K562 (cell line): ENCODE data around the gene ANO2. TPM values are rescaled to one million over a fixed set of nuclear protein-coding genes. Genes with fewer than 3 reads are reported as not detected.

ENCODE experiments used
- ATAC-seq: fragments of 200-7000 bp; cut with Tn5 transposase; 3 replicates; pipeline ENCODE4 v1.9.1; 2020; ENCODE audit warnings: moderate library complexity
- BruUV-seq: library from RNA; stranded (reverse); fragments of 400-500 nt; replicated peaks from 2 replicates; lab custom pipeline; 2021; lab: Mats Ljungman, UMichigan
- CTCF ChIA-PET: fragments of 300-600 bp; formaldehyde crosslinking; extraction: SDS; loops from one replicate; lab custom pipeline; 2021; ENCODE audit warnings: low intra/inter-chr PET ratio; lab: Yijun Ruan, JAX
- POLR2A ChIA-PET: fragments of 300-600, 350-650 bp; sonication (Branson Sonifier 250); formaldehyde crosslinking; extraction: SDS; loops from one replicate; lab custom pipeline; 2021; ENCODE audit warnings: antibody characterized with exemption, inconsistent platforms; lab: Yijun Ruan, JAX
- DNase-seq, 4 experiments: peaks; one replicate each; pipeline versions ENCODE4 v3.0.0 to v3.0.0-alpha.2; 2011 to 2018; ENCODE audit warnings: low spot score in 3 of 4, mixed read lengths in 3 of 4; ENCODE audit errors: extremely low read depth in 1 of 4
- FAIRE-seq: peaks from 2 replicates; lab custom pipeline; 2011; peaks lifted over from hg19 to GRCh38; lab: Jason Lieb, UNC
- H2AFZ ChIP-seq: 2 replicates; pipeline ENCODE4 v1.6.0; 2011; ENCODE audit warnings: low read depth, low read length, control low read depth, inconsistent platforms
- H3K27ac ChIP-seq: fragments of 200-600 bp; 3 replicates; pipeline ENCODE4 v1.8.0; 2011; ENCODE audit warnings: low read depth, mild to moderate bottlenecking, control low read depth, inconsistent platforms, low read length, moderate library complexity, mixed read lengths; ENCODE audit errors: extremely low read depth
- H3K27me3 ChIP-seq, 2 experiments: fragments of 300-600 bp in 1 of 2; 2 replicates in 1 of 2; 3 replicates in 1 of 2; pipeline versions ENCODE4 v1.6.0 to v1.8.0; 2011; ENCODE audit warnings: inconsistent platforms in 2 of 2, low read length in 2 of 2, mild to moderate bottlenecking in 1 of 2, mixed read lengths in 1 of 2, moderate library complexity in 1 of 2; ENCODE audit not compliant: control insufficient read depth in 2 of 2, insufficient read depth in 2 of 2
- H3K36me3 ChIP-seq: fragments of 300-600 bp; 3 replicates; pipeline ENCODE4 v1.8.0; 2011; ENCODE audit warnings: mild to moderate bottlenecking, low read length, inconsistent platforms; ENCODE audit not compliant: control insufficient read depth, insufficient read depth
- H3K4me1 ChIP-seq, 2 experiments: fragments of 200-600 bp in 1 of 2; replicated peaks in 1 of 2; 2 replicates in 1 of 2; 3 replicates in 1 of 2; pipeline versions ENCODE4 v1.5.1 to v1.8.0; 2011; ENCODE audit warnings: inconsistent platforms in 2 of 2, low read length in 2 of 2, mild to moderate bottlenecking in 1 of 2, mixed read lengths in 1 of 2, moderate library complexity in 1 of 2; ENCODE audit not compliant: control insufficient read depth in 2 of 2, insufficient read depth in 2 of 2
- H3K4me2 ChIP-seq: 2 replicates; pipeline ENCODE4 v1.6.1; 2011; ENCODE audit warnings: low read length, control low read depth, inconsistent platforms, mixed read lengths; ENCODE audit not compliant: insufficient read depth
- H3K4me3 ChIP-seq: fragments of 200-600 bp; sonication (generic), shearing (Covaris generic); 2 replicates; pipeline ENCODE4 v1.5.1; 2016; ENCODE audit warnings: control low read depth, inconsistent platforms
- H3K79me2 ChIP-seq: fragments of 200-600 bp; 3 replicates; pipeline ENCODE4 v1.8.0; 2011; ENCODE audit warnings: low read length, inconsistent platforms; ENCODE audit not compliant: control insufficient read depth, insufficient read depth
- H3K9ac ChIP-seq, 2 experiments: 2 replicates each; pipeline versions ENCODE4 v1.6.0 to v1.6.1; 2011; ENCODE audit warnings: low read depth in 2 of 2, low read length in 2 of 2, control low read depth in 1 of 2, inconsistent platforms in 1 of 2, mild to moderate bottlenecking in 1 of 2, mixed read lengths in 1 of 2; ENCODE audit not compliant: insufficient read depth in 1 of 2
- H3K9me1 ChIP-seq: one replicate; pipeline ENCODE4 v1.6.0; 2011; ENCODE audit warnings: inconsistent platforms, mild to moderate bottlenecking, low read length, moderate library complexity; ENCODE audit not compliant: control insufficient read depth, insufficient read depth
- H3K9me3 ChIP-seq: replicated peaks from 2 replicates; pipeline ENCODE4 v1.5.1; 2011; ENCODE audit warnings: low read depth, low read length, inconsistent platforms; ENCODE audit not compliant: control insufficient read depth, insufficient read depth
- H4K20me1 ChIP-seq: replicated peaks from 2 replicates; pipeline ENCODE4 v1.6.1; 2011; ENCODE audit warnings: low read length, inconsistent platforms, mixed read lengths; ENCODE audit not compliant: control insufficient read depth, insufficient read depth
- ARID2 ChIP-seq: fragments of 450-650 bp; IDR thresholded peaks from 2 replicates; pipeline ENCODE4 v1.6.1; 2017; ENCODE audit warnings: antibody characterized with exemption, mild to moderate bottlenecking
- BACH1 ChIP-seq: fragments of 200-800 bp; sonication (Bioruptor generic); IDR thresholded peaks from 2 replicates; pipeline ENCODE4 v1.6.1; 2016; ENCODE audit warnings: missing genetic modification characterization, missing compliant biosample characterization
- E2F3 ChIP-seq: fragments of 250-450 bp; sonication (Bioruptor Pico); IDR thresholded peaks from 2 replicates; pipeline ENCODE4 v1.4.0; 2020; ENCODE audit warnings: mild to moderate bottlenecking
- RAD51 ChIP-seq: fragments of 450-650 bp; IDR thresholded peaks from 2 replicates; pipeline ENCODE4 v1.7.1; 2016; ENCODE audit warnings: low read depth, mild to moderate bottlenecking, borderline replicate concordance
- SREBF1 ChIP-seq: fragments of 150-350 bp; IDR thresholded peaks from 2 replicates; pipeline ENCODE4 v1.6.1; 2014; ENCODE audit warnings: antibody characterized with exemption, low read depth, low read length, borderline replicate concordance
- TEAD2 ChIP-seq: fragments of 450-650 bp; IDR thresholded peaks from 2 replicates; pipeline ENCODE4 v1.6.1; 2016; ENCODE audit warnings: missing genetic modification characterization, control low read depth, missing compliant biosample characterization
- ZMIZ1 ChIP-seq, 2 experiments: fragments of 150-350 bp in 1 of 2; IDR thresholded peaks; 2 replicates each; pipeline ENCODE4 v1.6.1; 2012 to 2016; ENCODE audit warnings: low read depth in 2 of 2, low read length in 2 of 2, mild to moderate bottlenecking in 1 of 2, moderate library complexity in 1 of 2
- WGBS: fragments of 100-300 bp; shearing (Covaris generic); methylation state at CpG from one replicate; pipeline ENCODE4 v1.1.6; 2016; ENCODE audit warnings: low coverage, mixed read lengths; ENCODE audit not compliant: insufficient coverage; ENCODE audit errors: missing lambda C conversion rate; 5-methylcytosine and 5-hydroxymethylcytosine counted together
- in situ Hi-C: fragments of 300-500 bp; cut with MboI; formaldehyde crosslinking; loops from 4 replicates; pipeline ENCODE4 v1.15.0; 2018; ENCODE audit warnings: inconsistent platforms, mixed read lengths
- intact Hi-C: fragments of 100-400 bp; cut with micrococcal nuclease; formaldehyde crosslinking; loops from 2 replicates; pipeline ENCODE4 v1.14.2; 2022
- polyA plus RNA-seq, 8 experiments: library from polyadenylated mRNA; depleted of rRNA in 4 of 8; stranded (reverse) in 5 of 8; unstranded in 3 of 8; fragments of >200 nt; fragmentation: Nextera tagmentation in 2 of 8; fragmentation: Illumina TruSeq in 1 of 8; extraction: Ambion mirVana in 2 of 8; extraction: Trizol in 1 of 8; gene quantifications; 2 replicates each; pipeline versions ENCODE4 v1.2.1 to v1.2.3, GENCODE V29; 2011 to 2014; ENCODE audit warnings: inconsistent platforms in 1 of 8, missing spikeins in 1 of 8
- total RNA-seq, 7 experiments: library from RNA; depleted of rRNA in 6 of 7; stranded (reverse); fragments of >200 nt in 6 of 7; fragmentation: Illumina TruSeq in 2 of 7; extraction: Trizol in 2 of 7; gene quantifications; 2 replicates each; pipeline versions ENCODE4 v1.2.1 to v1.2.3, GENCODE V29; 2011 to 2021; ENCODE audit warnings: low replicate concordance in 1 of 7

Gene ANO2
- total and polyA plus RNA-seq, 9 of the 15 experiments (the other 6 are each of a cell fraction or from before 2014, with no cell fraction given), result 0.64 TPM; not detected in 8

GRCh38 chr12:5624486-5625272 lies 320.4 kb downstream of the ANO2 start:
- Histone ChIP-seq H3K79me2 (no peaks in the 10 kb centered on the region), H3K4me3 (no peak overlapping the region), H4K20me1 (no peaks in the 10 kb centered on the region), H3K4me2 (no peak overlapping the region), H2AFZ (no peak overlapping the region), H3K36me3 (no peaks in the 10 kb centered on the region), H3K4me1 (peaks cover 0 to 7% of the 10 kb centered on the region in 2 experiments; a peak in 3 of 5 replicates), H3K9me1 (no peaks in the 10 kb centered on the region), H3K27me3 (peaks cover 0 to 18% of the 10 kb centered on the region in 2 experiments; a peak in 2 of 5 replicates), H3K27ac (no peak overlapping the region), H3K9me3 (no peaks in the 10 kb centered on the region), H3K9ac (no peak overlapping the region)
- ChIA-PET POLR2A (no interaction called here), CTCF (no interaction called here)
- ATAC-seq (no peak), FAIRE-seq (no peak)
- no TSS peak for BruUV-seq
- intact Hi-C loops (no loop called here), in situ Hi-C loops (no loop called here)
- WGBS, result 4% methylated on average over 12 of the region's 13 CpGs
- no peak for TF ChIP-seq ZMIZ1 (IDR thresholded peaks at IDR 0.05; ENCODE audit: low read depth in 2 of 2, low read length in 2 of 2)
- no peak for TF ChIP-seq RAD51
- no peak for TF ChIP-seq BACH1 (tag)
- TF ChIP-seq ARID2, result no peak
- no peak for TF ChIP-seq SREBF1
- TF ChIP-seq TEAD2 (tag), result no peak
- TF ChIP-seq E2F3 (CRISPR knock-in tag), result no peak
- TF ChIP-seq, all 486 proteins: peak for 0
- no peak for DNase-seq
